Muscle of back (tissue), 11 donors: ENCODE results near the gene CNTN4. TPM values are rescaled to one million over a fixed set of nuclear protein-coding genes. Genes with fewer than 3 reads are reported as not detected.
A peak's percentile ranks its signal among the peaks of the same experiment; 100 is the strongest.
"Not testable (repeated sequence)": the region's sequence is repeated elsewhere in the genome, so short reads cannot be mapped to it uniquely, and the experiment has no call there.

Source experiments
- DNase-seq, 3 donors: peaks; one replicate each; pipeline versions ENCODE4 v3.0.0 to v3.0.0-alpha.2; 2013
- polyA plus RNA-seq, 10 donors: library from polyadenylated mRNA; unstranded; fragments of 120-200 nt; gene quantifications; one replicate each; pipeline ENCODE4 v1.2.1, GENCODE V29; 2013; ENCODE audit not compliant: insufficient read length in 10 of 10

The CNTN4 gene
- polyA plus RNA-seq, 10 donors, result 6.1 to 17.4 (median 9.0) TPM

- peak in 2 of 3 donors; percentile 38 to 40 for DNase-seq
These were observed 414.2 kb downstream of the CNTN4 start for GRCh38 chr3:2512881-2513280.

- peak in 1 of 3 donors; percentile 10 for DNase-seq
These were observed 415.3 kb downstream of the CNTN4 start for GRCh38 chr3:2513986-2514385.

GRCh38 chr3:2516762-2517441 lies 418.2 kb downstream of the CNTN4 start:
- no peak for DNase-seq

GRCh38 chr3:2517500-2518172 lies 419.0 kb downstream of the CNTN4 start:
- no peak for DNase-seq

- DNase-seq, result no peak
These were observed 424.7 kb downstream of the CNTN4 start for GRCh38 chr3:2523281-2523836.

- DNase-seq, result no peak
These were observed 427.3 kb downstream of the CNTN4 start for GRCh38 chr3:2525968-2526367.

GRCh38 chr3:2526926-2527325 lies 428.3 kb downstream of the CNTN4 start:
- no peak for DNase-seq

GRCh38 chr3:2527328-2527727 lies 428.7 kb downstream of the CNTN4 start:
- not testable (repeated sequence) for DNase-seq

- DNase-seq, result not testable (repeated sequence)
These were observed 436.1 kb downstream of the CNTN4 start for GRCh38 chr3:2534767-2535166.

- DNase-seq, result no peak
These were observed 436.5 kb downstream of the CNTN4 start for GRCh38 chr3:2535206-2535605.

- DNase-seq, result no peak
These were observed 437.9 kb downstream of the CNTN4 start for GRCh38 chr3:2536575-2536974.

- DNase-seq, result no peak
These were observed 441.4 kb downstream of the CNTN4 start for GRCh38 chr3:2540115-2540514.

GRCh38 chr3:2543247-2543646 lies 444.6 kb downstream of the CNTN4 start:
- no peak for DNase-seq

- DNase-seq, result no peak
These were observed 445.5 kb downstream of the CNTN4 start for GRCh38 chr3:2544212-2544611.

GRCh38 chr3:2544718-2545117 lies 446.1 kb downstream of the CNTN4 start:
- DNase-seq, result no peak

- no peak for DNase-seq
These were observed 448.4 kb downstream of the CNTN4 start for GRCh38 chr3:2547049-2547448.

GRCh38 chr3:2554656-2555055 lies 456.0 kb downstream of the CNTN4 start:
- peak; percentile 21 to 71 (median 55) for DNase-seq

- no peak for DNase-seq
These were observed 460.1 kb downstream of the CNTN4 start for GRCh38 chr3:2558796-2559195.

- peak; percentile 52 to 84 (median 61) for DNase-seq
These were observed 468.8 kb downstream of the CNTN4 start for GRCh38 chr3:2567451-2567850.

- peak; percentile 69 to 89 (median 69) for DNase-seq
These were observed 469.5 kb downstream of the CNTN4 start for GRCh38 chr3:2568156-2568555.

- peak in 1 of 3 donors; percentile 34 for DNase-seq
These were observed 470.3 kb downstream of the CNTN4 start for GRCh38 chr3:2568929-2569328.

GRCh38 chr3:2577571-2577970 lies 478.9 kb downstream of the CNTN4 start:
- DNase-seq, result no peak

GRCh38 chr3:2578560-2578959 lies 479.9 kb downstream of the CNTN4 start:
- DNase-seq, result no peak
